Kidney (tissue), 14 donors: Measurements from ENCODE around the gene TACC2. TPM values are rescaled to one million over a fixed set of nuclear protein-coding genes. Genes with fewer than 3 reads are reported as not detected.
"Not testable (repeated sequence)": the region's sequence is repeated elsewhere in the genome, so short reads cannot be mapped to it uniquely, and the experiment has no call there.

Experiments
- DNase-seq, 5 donors: peaks; one replicate each; pipeline ENCODE4 v3.0.0-alpha.2; 2013 to 2020
- FAIRE-seq: peaks from 2 replicates; lab custom pipeline; 2012; peaks lifted over from hg19 to GRCh38; lab: Jason Lieb, UNC
- H3K27ac ChIP-seq, 2 donors: one replicate each; pipeline ENCODE4 v1.7.0; 2013; ENCODE audit warnings: low read depth in 2 of 2, low read length in 2 of 2, inconsistent platforms in 1 of 2
- H3K27me3 ChIP-seq: one replicate; pipeline ENCODE4 v1.7.1; 2013; ENCODE audit warnings: low read length, inconsistent platforms; ENCODE audit not compliant: control insufficient read depth, insufficient read depth
- H3K36me3 ChIP-seq, 3 donors: one replicate each; pipeline versions ENCODE4 v1.7.0 to v1.7.1; 2013; ENCODE audit warnings: low read length in 3 of 3, control low read depth in 1 of 3, inconsistent platforms in 1 of 3; ENCODE audit not compliant: insufficient read depth in 3 of 3, control insufficient read depth in 2 of 3
- H3K4me1 ChIP-seq, 3 donors: one replicate each; pipeline versions ENCODE4 v1.7.0 to v1.7.1; 2013; ENCODE audit warnings: low read length in 3 of 3, inconsistent platforms in 1 of 3, low read depth in 1 of 3; ENCODE audit not compliant: control insufficient read depth in 2 of 3, insufficient read depth in 2 of 3
- H3K4me3 ChIP-seq, 3 donors: one replicate each; pipeline versions ENCODE4 v1.7.0 to v1.8.1; 2013; ENCODE audit warnings: low read length in 3 of 3, control low read depth in 1 of 3, inconsistent platforms in 1 of 3
- H3K9ac ChIP-seq, 3 donors: one replicate each; pipeline versions ENCODE4 v1.7.0 to v1.7.1; 2013; ENCODE audit warnings: low read length in 3 of 3, control low read depth in 1 of 3, inconsistent platforms in 1 of 3
- H3K9me3 ChIP-seq, 3 donors: one replicate each; pipeline versions ENCODE4 v1.7.0 to v1.7.1; 2013; ENCODE audit warnings: low read length in 3 of 3, control low read depth in 1 of 3, inconsistent platforms in 1 of 3; ENCODE audit not compliant: control insufficient read depth in 2 of 3, insufficient read depth in 1 of 3
- CTCF ChIP-seq: IDR thresholded peaks from 3 replicates; pipeline ENCODE4 v1.5.1; 2012; ENCODE audit warnings: mild to moderate bottlenecking, moderate library complexity, borderline replicate concordance; ENCODE audit not compliant: insufficient read depth; ENCODE audit errors: extremely low read depth
- intact Hi-C: fragments of 100-400 bp; cut with DNase I; formaldehyde crosslinking; loops from one replicate; pipeline ENCODE4 v1.11.1; 2022
- polyA plus RNA-seq: library from polyadenylated mRNA; stranded (reverse); fragments of 350-450 nt; fragmentation: Illumina TruSeq; extraction: RNeasy Lipid Tissue Mini Kit (QIAGEN cat#74804); gene quantifications from one replicate; pipeline ENCODE4 v1.2.3, GENCODE V29; 2014; ENCODE audit warnings: low read depth, low replicate concordance; ENCODE audit not compliant: insufficient read depth
- total RNA-seq: library from RNA; stranded (reverse); fragmentation: NEBNext Ultra II Directional; extraction: Animal tissue kit (Norgen Biotek cat#: 25700); gene quantifications from one replicate; pipeline ENCODE4 v1.2.1, GENCODE V29; 2021
- donor health status: control.
- donor health status: control.
- donor health status: control.
- donor health status: control.
- donor health status: control.
- donor health status: DM: yes; HTN: yes; CAD: no.
- donor health status: Normal renal cell carcinoma (clear cell type).

Gene TACC2
- total and polyA plus RNA-seq, 2 donors from 2014 or later, result 36.4 to 81.0 TPM

DNA sequence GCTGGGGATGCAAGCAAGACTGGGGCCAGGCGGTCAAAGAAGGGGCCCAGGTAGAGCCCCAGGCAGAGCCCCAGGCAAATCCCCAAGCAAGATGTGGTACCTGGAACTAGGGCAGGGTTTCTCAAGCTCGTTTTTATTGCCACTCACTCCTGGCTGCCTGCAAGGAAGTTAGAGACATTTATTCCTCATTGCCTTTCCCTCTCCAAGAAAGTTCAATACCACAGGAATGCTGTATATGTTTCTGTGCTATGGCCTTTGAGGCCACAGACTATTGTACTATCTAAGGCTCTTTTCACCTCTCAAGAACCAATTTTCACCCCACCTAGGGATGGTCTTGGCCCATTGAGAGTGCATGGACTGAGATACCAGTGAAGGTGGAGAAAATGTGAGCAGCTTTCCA, 71.3 kb downstream of the TACC2 start:
- Histone ChIP-seq H3K9me3 (no peaks in the 10 kb centered on the region), H3K4me3 (no peak overlapping the region), H3K36me3 (no peaks in the 10 kb centered on the region), H3K4me1 (peaks cover 0 to 11% (median 4%) of the 10 kb centered on the region in 3 donors), H3K27me3 (no peaks in the 10 kb centered on the region), H3K9ac (no peak overlapping the region), H3K27ac (no peak overlapping the region)
- TF ChIP-seq CTCF, result no peak
- FAIRE-seq, result no peak
- no peak for DNase-seq
- intact Hi-C loops, result no loop called here

DNA sequence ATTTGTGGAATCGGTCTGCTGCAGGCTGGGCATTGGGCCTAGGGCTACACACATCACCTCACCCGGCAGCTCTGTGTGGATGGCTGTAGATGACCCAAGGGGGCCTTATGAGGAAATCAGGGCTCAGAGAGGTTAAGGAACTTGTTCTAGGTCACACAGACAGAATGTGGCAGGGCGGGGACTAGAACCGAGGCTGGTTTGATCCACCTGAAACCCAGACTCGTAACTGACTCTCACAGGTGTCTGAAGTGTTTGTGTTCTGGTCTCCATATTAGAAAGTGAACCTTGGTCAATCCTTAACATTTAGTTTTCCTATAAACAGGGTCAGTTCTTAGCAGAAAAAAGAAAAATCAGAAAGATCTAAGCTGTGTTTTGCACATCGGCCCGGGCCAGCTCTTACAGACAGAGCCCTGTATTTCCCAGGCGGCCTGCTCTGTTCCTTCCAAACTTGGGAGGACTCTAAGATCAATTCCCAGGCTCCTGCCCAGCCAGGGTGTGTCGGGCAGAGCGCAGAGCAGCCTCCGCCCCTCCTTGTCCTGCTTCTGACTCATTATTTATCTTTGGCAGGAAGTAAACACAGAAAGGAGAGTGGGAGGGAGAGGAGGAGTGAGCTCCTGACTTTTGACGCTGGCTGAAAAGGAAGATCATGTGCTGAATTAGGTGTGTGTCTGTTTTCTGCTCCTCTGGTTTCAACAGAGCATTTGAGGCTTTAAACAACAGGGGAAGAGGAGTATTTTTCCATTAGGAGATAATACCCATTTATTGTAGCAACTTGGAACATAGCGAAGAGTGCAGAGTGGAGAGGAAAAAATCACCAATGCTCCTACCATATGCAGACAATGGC, 74.1 kb downstream of the TACC2 start:
- intact Hi-C loops, result no loop called here
- peak; percentile 68 for FAIRE-seq

GRCh38 chr10:122066337-122066939, 77.5 kb downstream of the TACC2 start:
- H3K9me3 ChIP-seq, H3K27me3 ChIP-seq, H3K4me3 ChIP-seq, intact Hi-C loops, H3K27ac ChIP-seq, H3K9ac ChIP-seq, H3K36me3 ChIP-seq, FAIRE-seq, DNase-seq: not testable (repeated sequence)
- peaks cover 0 to 11% (median 4%) of the 10 kb centered on the region in 3 donors for H3K4me1 ChIP-seq

More for the DNA sequence above, 74.1 kb downstream of the TACC2 start:
- TF ChIP-seq CTCF, result no peak
- Histone ChIP-seq H3K27ac (peak overlapping the region; percentile 67 to 93), H3K9ac (peak overlapping the region in 1 of 3 donors; percentile 52), H3K27me3 (no peaks in the 10 kb centered on the region), H3K36me3 (no peaks in the 10 kb centered on the region), H3K9me3 (peaks cover 0 to 3% (median 0%) of the 10 kb centered on the region in 3 donors), H3K4me1 (peaks cover 0 to 11% (median 4%) of the 10 kb centered on the region in 3 donors), H3K4me3 (no peak overlapping the region)
- peak; percentile 66 to 91 (median 89) for DNase-seq

GRCh38 chr10:122068844-122069243, 79.9 kb downstream of the TACC2 start:
- FAIRE-seq (no peak), DNase-seq (no peak)
- H3K4me1 ChIP-seq, result no peaks in the 10 kb centered on the region
- H3K27me3 ChIP-seq, result no peaks in the 10 kb centered on the region
- H3K9me3 ChIP-seq, result peaks cover 0 to 3% (median 0%) of the 10 kb centered on the region in 3 donors
- H3K36me3 ChIP-seq, result no peaks in the 10 kb centered on the region
- intact Hi-C loops, result no loop called here
- no peak for TF ChIP-seq CTCF
- no peak overlapping the region for H3K9ac ChIP-seq
- H3K27ac ChIP-seq, result no peak overlapping the region
- H3K4me3 ChIP-seq, result no peak overlapping the region
